Coronary artery (tissue), 2 donors: ENCODE measurements around the gene UQCRC2.
"Not testable (repeated sequence)": the region's sequence is repeated elsewhere in the genome, so short reads cannot be mapped to it uniquely, and the experiment has no call there.

ENCODE experiments used
- DNase-seq: peaks from one replicate; pipeline ENCODE4 v3.0.0-alpha.2; 2017; ENCODE audit warnings: low spot score
- H3K27ac ChIP-seq, 2 donors: fragments of 200-600 bp; sonication (generic); one replicate each; pipeline ENCODE4 v1.5.1; 2016 to 2019
- H3K4me3 ChIP-seq: fragments of 200-600 bp; sonication (generic); 2 replicates; pipeline ENCODE4 v1.5.1; 2016; ENCODE audit warnings: mild to moderate bottlenecking, moderate library complexity
- CTCF ChIP-seq: fragments of 200-600 bp; sonication (generic); IDR thresholded peaks from one replicate; pipeline ENCODE4 v1.5.1; 2019; ENCODE audit warnings: antibody characterized with exemption

The UQCRC2 gene

GRCh38 chr16:21991621-21992020, 38.5 kb downstream of the UQCRC2 start:
- TF ChIP-seq CTCF: no peak
- DNase-seq: no peak
- H3K4me3 ChIP-seq: no peak overlapping the region
- H3K27ac ChIP-seq: no peak overlapping the region

GRCh38 chr16:21994856-21995465, 41.8 kb downstream of the UQCRC2 start:
- H3K27ac ChIP-seq: no peak overlapping the region
- H3K4me3 ChIP-seq: no peak overlapping the region
- no peak for DNase-seq
- TF ChIP-seq CTCF: no peak

DNA sequence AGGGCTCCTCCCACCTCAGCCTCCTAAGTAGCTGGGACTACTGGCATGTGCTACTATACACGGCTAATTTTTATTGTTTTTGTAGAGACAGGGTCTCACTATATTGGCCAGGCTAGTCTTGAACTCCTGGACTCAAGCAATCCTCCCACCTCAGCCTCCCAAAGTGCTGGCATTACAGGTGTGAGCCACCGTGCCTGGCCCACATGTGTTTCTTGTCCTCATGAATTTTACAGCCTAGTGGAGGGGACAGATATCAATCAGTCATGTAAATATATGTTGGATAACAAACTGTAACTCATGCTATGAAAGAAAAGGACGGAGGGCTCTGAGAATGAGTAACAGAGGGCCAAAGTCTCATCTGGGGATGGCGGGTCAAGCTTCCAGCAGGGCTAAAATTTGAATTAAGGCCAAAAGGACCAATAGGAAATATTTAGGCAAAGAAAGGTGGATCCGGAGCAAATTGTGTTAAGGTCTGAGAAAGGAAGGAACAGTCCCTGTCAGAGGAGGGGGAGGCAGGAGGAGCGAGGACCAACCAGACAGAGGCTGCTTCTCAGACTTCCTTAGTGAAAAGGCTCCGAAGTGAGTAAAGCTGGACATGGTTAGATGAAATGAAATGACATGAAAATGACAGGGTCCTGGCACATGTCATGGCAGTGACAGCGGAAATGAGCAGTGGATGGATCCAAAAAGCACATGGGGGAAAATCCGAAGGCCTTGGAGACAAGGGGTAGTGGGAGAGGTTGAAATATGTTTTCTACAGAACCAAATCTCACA, 43.9 kb downstream of the UQCRC2 start:
- no peak for DNase-seq
- TF ChIP-seq CTCF: no peak
- Histone ChIP-seq H3K4me3 (no peak overlapping the region), H3K27ac (no peak overlapping the region)

DNA sequence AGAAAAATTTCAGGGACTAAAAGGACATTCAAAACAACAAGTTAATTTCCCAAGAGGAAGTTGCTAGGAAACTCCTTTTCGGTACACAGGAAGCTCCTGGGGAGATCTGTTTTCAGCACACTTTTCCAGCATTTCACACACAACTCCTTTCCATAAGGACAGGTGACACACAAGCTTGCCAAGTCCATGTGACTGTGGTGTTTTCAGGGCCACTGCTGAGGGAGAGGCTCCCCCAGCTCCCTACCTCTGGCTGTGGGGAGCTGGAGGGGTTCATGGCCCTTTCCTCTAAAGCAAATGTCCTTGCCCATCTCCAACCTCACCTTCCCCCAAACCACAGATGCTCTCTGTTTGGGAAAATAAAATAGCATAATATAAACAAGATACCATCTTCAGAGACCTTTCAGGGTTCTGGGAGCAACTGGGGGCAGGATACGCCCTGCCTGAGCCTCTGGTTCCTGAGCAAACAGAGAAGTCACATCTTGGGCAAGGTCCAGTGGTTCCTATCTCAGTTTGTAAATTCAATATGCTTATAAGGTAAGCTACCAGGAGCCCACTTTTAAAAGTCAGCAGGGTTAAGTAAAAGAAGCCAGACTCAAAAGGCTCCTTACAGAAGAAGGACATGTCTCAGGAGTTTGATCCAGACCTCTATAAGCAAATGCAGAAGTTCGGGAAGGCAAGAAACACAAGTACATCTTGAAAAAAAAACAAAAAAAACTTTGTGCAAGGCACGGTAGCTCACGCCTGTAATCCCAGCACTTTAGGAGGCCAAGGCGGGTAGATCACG, 44.7 kb downstream of the UQCRC2 start:
- H3K27ac ChIP-seq: no peak overlapping the region
- H3K4me3 ChIP-seq: no peak overlapping the region
- TF ChIP-seq CTCF: no peak
- DNase-seq: no peak

DNA sequence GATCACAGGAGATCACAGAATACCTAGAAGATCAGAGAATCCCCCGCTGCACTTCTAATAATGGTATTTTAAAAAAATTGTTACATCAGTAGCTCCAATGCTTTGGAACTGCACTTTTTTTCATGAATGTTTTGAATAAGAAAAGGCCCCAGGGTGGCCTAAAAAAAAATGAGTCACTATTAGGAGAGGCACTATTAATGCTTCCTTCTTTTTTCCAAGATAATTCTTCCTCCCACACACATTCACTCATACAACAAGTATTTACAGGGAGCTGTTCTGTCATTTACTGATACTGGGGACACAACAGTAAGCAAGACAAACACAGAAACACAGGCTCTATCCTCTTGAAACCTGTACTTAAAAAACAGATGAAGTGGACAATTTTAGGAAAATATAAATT, 48.4 kb downstream of the UQCRC2 start:
- no peak for TF ChIP-seq CTCF
- Histone ChIP-seq H3K27ac (no peak overlapping the region), H3K4me3 (no peak overlapping the region)
- DNase-seq: no peak

GRCh38 chr16:22002047-22002446, 48.9 kb downstream of the UQCRC2 start:
- H3K27ac ChIP-seq, H3K4me3 ChIP-seq, DNase-seq: not testable (repeated sequence)

GRCh38 chr16:22003195-22003594, 50.0 kb downstream of the UQCRC2 start:
- DNase-seq: no peak
- H3K4me3 ChIP-seq: no peak overlapping the region
- no peak for TF ChIP-seq CTCF
- H3K27ac ChIP-seq: no peak overlapping the region
